ENCODE data around the gene POLR2H.

DNA sequence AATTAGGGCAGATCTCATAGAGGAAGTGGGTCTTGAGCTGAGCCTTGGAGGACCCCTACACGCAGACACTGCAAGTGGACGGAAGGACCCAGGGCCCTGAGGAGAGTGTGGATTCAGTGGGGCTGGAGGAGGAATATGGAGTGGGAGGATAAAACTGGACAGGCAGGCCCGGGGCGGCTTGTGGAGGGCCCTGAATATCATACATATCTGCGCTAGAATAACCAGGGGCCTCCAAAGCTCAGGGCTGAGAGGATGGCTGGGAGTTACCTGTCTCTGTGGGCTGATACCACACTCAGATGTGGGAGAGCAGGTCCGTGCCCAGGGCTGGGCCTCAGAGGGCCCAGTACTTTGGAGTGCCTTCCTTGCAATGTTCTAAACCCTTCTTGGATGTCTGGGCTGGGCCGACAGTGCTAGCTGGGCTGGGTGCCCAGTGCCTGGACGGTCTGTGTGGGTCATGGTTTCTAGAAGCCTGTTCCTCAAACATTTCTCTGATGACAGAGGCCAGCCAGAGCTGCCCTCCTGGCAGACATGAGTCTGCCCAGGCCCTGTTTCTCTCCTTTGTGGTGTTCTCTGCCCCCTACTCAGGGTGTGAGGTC is 47.9 kb downstream of the POLR2H start:
- no peak for TF ChIP-seq CTCF (conservative IDR thresholded peaks at IDR 0.05; ENCODE audit: low read depth, low read length)
- TF ChIP-seq BHLHE40 (IDR thresholded peaks at IDR 0.05; ENCODE audit: low read depth, low read length): no peak
- no peak for TF ChIP-seq POLR2A (IDR thresholded peaks at IDR 0.05; ENCODE audit: low read depth, low read length)
- TF ChIP-seq MAFK (IDR thresholded peaks at IDR 0.05; ENCODE audit: low read depth, low read length): no peak
- TF ChIP-seq CEBPB (IDR thresholded peaks at IDR 0.05; ENCODE audit: low read depth, low read length): no peak
- no peak for TF ChIP-seq CHD1 (IDR thresholded peaks at IDR 0.05; ENCODE audit: low read depth, low read length)
- TF ChIP-seq RAD21 (IDR thresholded peaks at IDR 0.05; ENCODE audit: low read length): no peak
- TF ChIP-seq MXI1 (IDR thresholded peaks at IDR 0.05; ENCODE audit: borderline replicate concordance, low read depth, low read length): no peak
- TF ChIP-seq USF2 (IDR thresholded peaks at IDR 0.05; ENCODE audit: low read depth, low read length): no peak
- no peak for TF ChIP-seq RCOR1 (IDR thresholded peaks at IDR 0.05; ENCODE audit: insufficient replicate concordance, low read length)
- TF ChIP-seq RFX5 (IDR thresholded peaks at IDR 0.05; ENCODE audit: low read depth, low read length): no peak
- TF ChIP-seq MAZ (IDR thresholded peaks at IDR 0.05; ENCODE audit: borderline replicate concordance, low read depth, low read length): no peak
- no peak for TF ChIP-seq NFE2L2 (IDR thresholded peaks at IDR 0.05; ENCODE audit: low read depth, low read length)
- no peak for TF ChIP-seq SMC3 (IDR thresholded peaks at IDR 0.05; ENCODE audit: low read depth, low read length)

Measured in IMR-90 (cell line).